GM03348 (cell line): ENCODE data around the gene TSPEAR.
"Not testable (repeated sequence)": the region's sequence is repeated elsewhere in the genome, so short reads cannot be mapped to it uniquely, and the experiment has no call there.

Experiments
- DNase-seq: peaks from one replicate; pipeline ENCODE4 v3.0.0; 2012; ENCODE audit warnings: low spot score

TSPEAR gene

GRCh38 chr21:44483288-44484237 is 227.8 kb downstream of the TSPEAR start:
- no peak for DNase-seq

GRCh38 chr21:44482581-44483287 is 228.6 kb downstream of the TSPEAR start:
- no peak for DNase-seq

- DNase-seq, result no peak
These were observed 230.9 kb downstream of the TSPEAR start for GRCh38 chr21:44480200-44481053.

- DNase-seq, result not testable (repeated sequence)
These were observed 231.7 kb downstream of the TSPEAR start for GRCh38 chr21:44479556-44480199.

GRCh38 chr21:44478801-44479167 is 232.6 kb downstream of the TSPEAR start:
- no peak for DNase-seq

DNA sequence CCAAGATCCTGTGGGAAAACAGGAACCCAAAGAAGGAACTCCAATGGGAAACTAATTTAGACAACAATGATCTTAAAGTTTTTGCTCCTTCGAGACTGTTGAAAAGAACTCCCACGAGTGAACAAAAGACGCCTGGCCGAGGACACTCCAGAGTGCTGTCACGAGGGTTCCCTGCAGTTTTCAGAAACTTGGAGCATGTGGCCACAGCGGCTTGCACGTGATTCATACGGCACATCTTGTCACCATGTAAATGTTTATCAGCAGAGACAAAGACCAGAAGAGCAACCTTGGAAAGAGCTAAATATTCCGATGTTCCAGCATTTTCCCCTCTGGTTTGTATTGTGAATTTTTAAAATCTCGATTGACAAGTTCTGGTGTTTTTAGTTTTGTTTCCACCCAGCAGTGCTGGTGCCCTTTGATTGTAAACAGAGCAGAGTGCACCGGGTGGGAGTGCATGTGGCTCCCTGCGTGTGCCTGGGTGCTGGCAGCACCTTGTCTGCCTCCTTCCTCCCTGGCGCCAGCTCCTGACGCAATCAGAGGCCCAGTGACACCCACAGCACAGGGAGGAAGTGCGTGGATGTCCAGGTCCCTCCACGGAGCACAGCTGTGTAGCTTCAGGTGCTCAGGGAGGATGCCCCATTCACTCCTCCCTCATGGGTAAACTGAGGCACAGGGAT is 233.1 kb downstream of the TSPEAR start:
- DNase-seq, result no peak

GRCh38 chr21:44477712-44478111 is 233.7 kb downstream of the TSPEAR start:
- DNase-seq, result no peak

DNA sequence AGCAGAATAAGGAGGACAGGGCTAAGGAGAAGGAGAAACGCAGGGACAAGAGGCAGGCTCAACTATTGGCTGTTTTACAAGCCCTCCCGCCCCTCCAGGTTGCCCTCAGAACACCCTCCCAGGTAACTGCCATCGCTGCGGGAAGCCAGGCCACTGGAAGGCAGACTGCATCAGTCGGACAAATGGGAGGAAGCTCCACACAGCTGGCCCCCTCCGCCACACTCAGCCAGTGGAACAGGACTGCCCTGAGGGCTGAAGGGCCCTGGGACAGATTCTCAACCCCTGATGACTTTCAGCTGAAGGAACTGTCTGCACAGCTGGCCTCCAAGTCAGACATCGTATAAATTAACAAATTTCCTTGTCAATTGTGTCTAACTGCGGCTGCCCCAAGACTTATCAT is 234.2 kb downstream of the TSPEAR start:
- no peak for DNase-seq

GRCh38 chr21:44475266-44475845 is 236.0 kb downstream of the TSPEAR start:
- DNase-seq, result no peak

DNA sequence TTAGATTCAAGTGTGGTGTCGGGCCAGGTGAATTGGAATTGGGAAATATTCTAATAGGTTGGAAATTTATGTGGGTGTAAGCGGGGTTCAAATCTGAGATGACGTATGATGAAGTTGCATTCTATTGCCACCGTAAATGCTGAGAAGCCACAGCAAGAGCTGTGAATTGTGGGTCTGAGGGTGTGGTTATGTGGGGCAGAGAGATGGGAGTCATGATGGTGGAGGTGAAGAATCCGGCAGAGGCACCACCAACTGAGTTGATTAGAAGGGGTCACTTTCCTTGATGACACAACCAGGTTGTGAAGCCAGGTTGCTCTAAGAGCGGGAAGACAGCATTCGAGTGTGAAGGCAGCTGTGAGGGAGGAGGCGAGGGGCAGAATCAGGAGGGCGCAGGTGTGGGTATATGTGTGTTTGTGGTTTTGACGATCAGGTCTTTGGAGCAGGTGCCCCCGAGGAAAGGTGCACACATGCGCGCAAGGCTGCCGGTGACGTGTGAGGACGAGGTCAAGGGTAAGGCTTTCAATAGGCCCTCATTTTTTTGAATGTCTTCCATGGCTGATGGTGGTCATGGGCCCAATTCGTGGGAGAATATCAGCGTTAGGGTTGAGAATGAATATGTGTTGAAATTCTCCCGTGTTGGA is 237.3 kb downstream of the TSPEAR start:
- no peak for DNase-seq

GRCh38 chr21:44471996-44472395 is 239.4 kb downstream of the TSPEAR start:
- DNase-seq, result no peak

- no peak for DNase-seq
These were observed 240.0 kb downstream of the TSPEAR start for GRCh38 chr21:44471341-44471740.

- no peak for DNase-seq
These were observed 243.5 kb downstream of the TSPEAR start for GRCh38 chr21:44467859-44468195.

DNA sequence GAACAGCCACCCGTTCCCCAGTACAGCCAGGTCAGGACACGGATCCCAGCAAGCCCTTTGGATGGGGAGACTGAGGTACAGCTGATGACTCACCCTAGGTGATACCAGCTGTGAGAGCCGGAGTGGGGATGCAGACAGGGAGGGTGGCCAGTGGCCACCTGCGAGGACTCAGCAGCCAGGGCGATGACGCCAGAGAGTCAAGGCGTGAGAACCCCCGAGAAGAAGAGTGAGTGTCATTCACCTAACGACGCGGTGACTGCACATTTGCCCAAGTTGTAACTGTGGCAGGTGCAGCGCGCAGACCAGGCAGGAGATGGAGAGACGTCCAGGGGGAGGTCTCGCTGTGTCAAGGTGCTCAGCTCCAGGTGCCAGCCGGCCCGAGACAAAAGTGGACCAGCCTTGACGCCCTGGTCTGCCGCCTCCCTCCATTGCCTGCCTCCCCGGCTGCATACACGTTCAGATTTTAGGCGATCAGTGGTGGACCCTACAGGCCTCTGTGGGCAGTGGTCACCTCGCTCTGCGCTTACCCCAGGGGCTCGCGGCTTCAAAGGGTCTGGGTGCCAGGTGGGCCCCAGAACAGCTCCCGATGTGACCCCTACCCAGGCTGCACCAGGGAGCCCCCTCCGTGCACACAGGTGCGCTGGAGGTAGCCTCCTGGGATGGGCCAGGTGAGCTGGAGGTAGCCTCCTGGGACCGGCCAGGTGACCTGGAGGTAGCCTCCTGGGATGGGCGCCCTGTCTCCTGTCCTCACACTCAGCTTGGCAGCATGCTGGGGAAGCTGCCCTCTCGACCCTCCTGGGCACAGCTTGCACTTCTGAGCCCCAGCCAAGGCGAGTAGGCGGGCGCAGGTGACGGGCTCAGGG is 244.1 kb downstream of the TSPEAR start:
- no peak for DNase-seq

DNA sequence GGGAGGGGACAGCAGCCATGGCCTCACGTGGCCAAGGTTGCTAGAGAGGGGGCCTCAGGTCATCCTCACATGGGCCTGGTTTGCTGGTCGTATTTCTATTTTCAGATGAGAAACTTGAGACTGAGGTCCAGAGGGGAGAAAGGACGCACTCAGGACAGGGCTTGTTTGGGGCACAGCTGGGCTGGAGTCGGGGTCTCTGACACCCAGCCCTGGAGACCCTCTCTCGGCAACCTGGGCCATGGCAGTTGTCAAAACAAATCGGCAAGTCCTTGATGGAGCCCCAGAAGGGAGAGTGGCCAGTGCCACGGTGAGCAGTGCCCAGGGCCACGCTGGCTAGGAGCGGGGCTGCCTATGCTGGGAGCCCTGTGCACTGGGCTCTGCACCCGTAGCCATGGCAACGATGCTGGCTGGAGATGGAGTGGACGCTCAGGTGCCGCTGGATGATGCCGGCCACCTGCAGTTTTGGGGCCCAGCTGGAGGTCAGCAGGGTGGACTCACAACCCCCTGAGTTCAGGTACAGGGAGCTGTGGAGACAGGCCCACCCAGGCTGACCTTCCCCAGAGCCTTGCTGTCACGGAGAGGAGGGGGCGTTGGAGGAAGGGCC is 244.9 kb downstream of the TSPEAR start:
- DNase-seq, result no peak

- no peak for DNase-seq
These were observed 247.0 kb downstream of the TSPEAR start for GRCh38 chr21:44464351-44464750.

DNA sequence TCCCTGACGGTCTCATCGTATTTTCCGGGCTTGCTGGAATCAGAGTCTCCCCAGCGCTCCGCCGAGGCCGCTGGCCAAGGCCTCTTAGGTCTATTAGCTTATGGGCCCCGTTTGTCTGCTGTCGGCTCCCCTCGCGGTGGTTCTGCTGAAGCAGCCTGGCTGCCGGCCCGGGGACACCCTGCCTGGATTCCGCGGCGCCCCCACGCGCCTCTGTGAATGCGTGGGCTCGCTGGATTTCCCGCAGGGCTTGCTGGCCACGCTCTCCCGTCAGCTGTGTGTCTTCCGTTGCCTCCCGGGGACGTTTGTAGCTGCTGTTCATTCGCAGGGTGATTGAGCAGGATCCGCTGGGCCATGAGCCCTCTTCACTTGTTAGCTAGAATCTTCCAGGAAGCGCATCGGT is 247.6 kb downstream of the TSPEAR start:
- no peak for DNase-seq

DNA sequence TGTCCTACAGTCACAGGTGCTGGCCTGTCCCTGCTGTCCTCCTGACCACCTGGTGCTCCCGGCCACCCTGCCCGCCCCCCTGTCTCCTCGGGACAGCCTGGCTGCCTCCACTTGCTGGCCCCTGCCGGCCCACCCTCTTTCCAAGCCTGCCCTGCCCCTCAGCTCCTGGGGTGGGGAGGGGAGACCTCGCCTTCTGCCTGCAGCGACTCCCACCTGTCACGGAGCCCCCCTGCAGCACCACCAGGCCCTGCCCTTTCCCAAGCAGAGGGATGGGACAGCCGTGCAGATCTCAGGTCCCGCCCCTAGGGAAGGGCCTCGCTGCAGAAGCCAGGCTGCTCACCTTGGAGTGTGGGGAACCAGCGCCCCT is 248.6 kb downstream of the TSPEAR start:
- no peak for DNase-seq
